ENCODE results near the gene TRAPPC3. TPM values are rescaled to one million over a fixed set of nuclear protein-coding genes. Genes with fewer than 3 reads are reported as not detected.

The TRAPPC3 gene
- total and polyA plus RNA-seq, 9 of the 15 experiments (the other 6 are each of a cell fraction or from before 2014, with no cell fraction given) = 20.6 to 141 (median 112) TPM

DNA sequence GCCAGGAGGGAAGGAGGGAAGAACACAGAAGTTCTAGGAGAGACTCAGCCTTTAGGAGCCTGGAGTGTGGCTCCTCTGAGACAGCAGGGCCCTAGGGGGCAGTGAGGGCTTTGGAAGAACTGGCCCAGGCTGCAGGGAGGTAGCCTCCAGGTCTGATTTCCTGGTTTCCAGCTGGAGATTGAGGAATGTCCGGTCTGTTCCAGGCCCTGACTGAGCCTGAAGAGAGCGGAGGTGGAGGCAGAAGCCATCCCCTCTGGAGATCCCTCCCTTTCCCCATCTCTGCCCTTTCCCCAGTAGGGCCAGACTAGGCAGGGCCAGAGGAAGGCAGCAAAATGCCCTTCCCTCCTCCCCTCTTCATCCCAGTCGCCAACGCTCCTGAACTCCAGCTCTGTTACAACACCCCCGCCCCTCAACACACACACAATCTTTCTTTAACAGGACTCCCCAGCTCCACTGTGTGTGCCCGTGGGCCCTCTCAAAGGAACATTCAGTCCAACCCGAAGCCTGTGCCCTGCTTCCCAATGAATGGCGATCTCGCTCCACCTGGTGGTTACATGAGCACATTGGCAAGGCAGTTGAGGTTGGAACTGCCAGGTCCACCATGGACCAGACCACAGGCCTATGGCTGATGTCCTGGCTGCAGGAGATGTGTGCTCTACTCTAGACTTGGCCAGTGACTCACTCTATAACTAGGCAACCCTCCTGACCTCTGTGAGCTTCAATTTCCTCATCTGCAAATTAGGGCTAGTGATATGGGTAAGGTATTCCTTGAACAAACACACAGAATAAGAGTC is 38.7 kb upstream of the TRAPPC3 start (continued):
- TF ChIP-seq, protein P1, sequence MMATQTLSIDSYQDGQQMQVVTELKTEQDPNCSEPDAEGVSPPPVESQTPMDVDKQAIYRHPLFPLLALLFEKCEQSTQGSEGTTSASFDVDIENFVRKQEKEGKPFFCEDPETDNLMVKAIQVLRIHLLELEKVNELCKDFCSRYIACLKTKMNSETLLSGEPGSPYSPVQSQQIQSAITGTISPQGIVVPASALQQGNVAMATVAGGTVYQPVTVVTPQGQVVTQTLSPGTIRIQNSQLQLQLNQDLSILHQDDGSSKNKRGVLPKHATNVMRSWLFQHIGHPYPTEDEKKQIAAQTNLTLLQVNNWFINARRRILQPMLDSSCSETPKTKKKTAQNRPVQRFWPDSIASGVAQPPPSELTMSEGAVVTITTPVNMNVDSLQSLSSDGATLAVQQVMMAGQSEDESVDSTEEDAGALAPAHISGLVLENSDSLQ (IDR thresholded peaks at IDR 0.05) = no peak
- TF ChIP-seq, protein P2, sequence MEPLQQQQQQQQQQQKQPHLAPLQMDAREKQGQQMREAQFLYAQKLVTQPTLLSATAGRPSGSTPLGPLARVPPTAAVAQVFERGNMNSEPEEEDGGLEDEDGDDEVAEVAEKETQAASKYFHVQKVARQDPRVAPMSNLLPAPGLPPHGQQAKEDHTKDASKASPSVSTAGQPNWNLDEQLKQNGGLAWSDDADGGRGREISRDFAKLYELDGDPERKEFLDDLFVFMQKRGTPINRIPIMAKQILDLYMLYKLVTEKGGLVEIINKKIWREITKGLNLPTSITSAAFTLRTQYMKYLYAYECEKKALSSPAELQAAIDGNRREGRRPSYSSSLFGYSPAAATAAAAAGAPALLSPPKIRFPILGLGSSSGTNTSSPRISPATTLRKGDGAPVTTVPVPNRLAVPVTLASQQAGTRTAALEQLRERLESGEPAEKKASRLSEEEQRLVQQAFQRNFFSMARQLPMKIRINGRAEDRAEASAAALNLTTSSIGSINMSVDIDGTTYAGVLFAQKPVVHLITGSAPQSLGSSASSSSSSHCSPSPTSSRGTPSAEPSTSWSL (CRISPR knock-in tag; IDR thresholded peaks at IDR 0.05; ENCODE audit: borderline replicate concordance) = no peak
- TF ChIP-seq ZC3H4 (CRISPR knock-in tag; IDR thresholded peaks at IDR 0.05; ENCODE audit: borderline replicate concordance) = no peak
- no peak for TF ChIP-seq PHB2 (IDR thresholded peaks at IDR 0.05; ENCODE audit: low read depth)
- TF ChIP-seq STAG1 (CRISPR knock-in tag; IDR thresholded peaks at IDR 0.05; ENCODE audit: borderline replicate concordance) = peak; percentile 67; the same call in 1 of the 2 replicates
- no peak; the same call in 1 of the 2 replicates for TF ChIP-seq ZC3H8 (IDR thresholded peaks at IDR 0.05)
- TF ChIP-seq, protein P3, sequence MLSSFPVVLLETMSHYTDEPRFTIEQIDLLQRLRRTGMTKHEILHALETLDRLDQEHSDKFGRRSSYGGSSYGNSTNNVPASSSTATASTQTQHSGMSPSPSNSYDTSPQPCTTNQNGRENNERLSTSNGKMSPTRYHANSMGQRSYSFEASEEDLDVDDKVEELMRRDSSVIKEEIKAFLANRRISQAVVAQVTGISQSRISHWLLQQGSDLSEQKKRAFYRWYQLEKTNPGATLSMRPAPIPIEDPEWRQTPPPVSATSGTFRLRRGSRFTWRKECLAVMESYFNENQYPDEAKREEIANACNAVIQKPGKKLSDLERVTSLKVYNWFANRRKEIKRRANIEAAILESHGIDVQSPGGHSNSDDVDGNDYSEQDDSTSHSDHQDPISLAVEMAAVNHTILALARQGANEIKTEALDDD (IDR thresholded peaks at IDR 0.05) = no peak
- TF ChIP-seq, protein P4, sequence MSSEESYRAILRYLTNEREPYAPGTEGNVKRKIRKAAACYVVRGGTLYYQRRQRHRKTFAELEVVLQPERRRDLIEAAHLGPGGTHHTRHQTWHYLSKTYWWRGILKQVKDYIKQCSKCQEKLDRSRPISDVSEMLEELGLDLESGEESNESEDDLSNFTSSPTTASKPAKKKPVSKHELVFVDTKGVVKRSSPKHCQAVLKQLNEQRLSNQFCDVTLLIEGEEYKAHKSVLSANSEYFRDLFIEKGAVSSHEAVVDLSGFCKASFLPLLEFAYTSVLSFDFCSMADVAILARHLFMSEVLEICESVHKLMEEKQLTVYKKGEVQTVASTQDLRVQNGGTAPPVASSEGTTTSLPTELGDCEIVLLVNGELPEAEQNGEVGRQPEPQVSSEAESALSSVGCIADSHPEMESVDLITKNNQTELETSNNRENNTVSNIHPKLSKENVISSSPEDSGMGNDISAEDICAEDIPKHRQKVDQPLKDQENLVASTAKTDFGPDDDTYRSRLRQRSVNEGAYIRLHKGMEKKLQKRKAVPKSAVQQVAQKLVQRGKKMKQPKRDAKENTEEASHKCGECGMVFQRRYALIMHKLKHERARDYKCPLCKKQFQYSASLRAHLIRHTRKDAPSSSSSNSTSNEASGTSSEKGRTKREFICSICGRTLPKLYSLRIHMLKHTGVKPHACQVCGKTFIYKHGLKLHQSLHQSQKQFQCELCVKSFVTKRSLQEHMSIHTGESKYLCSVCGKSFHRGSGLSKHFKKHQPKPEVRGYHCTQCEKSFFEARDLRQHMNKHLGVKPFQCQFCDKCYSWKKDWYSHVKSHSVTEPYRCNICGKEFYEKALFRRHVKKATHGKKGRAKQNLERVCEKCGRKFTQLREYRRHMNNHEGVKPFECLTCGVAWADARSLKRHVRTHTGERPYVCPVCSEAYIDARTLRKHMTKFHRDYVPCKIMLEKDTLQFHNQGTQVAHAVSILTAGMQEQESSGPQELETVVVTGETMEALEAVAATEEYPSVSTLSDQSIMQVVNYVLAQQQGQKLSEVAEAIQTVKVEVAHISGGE (CRISPR knock-in tag; IDR thresholded peaks at IDR 0.05) = no peak
- TF ChIP-seq ZNF282 (CRISPR knock-in tag; IDR thresholded peaks at IDR 0.05) = no peak
- TF ChIP-seq, protein P5, sequence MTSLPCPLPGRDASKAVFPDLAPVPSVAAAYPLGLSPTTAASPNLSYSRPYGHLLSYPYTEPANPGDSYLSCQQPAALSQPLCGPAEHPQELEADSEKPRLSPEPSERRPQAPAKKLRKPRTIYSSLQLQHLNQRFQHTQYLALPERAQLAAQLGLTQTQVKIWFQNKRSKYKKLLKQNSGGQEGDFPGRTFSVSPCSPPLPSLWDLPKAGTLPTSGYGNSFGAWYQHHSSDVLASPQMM (CRISPR knock-in tag; IDR thresholded peaks at IDR 0.05) = no peak
- TF ChIP-seq, protein P6, sequence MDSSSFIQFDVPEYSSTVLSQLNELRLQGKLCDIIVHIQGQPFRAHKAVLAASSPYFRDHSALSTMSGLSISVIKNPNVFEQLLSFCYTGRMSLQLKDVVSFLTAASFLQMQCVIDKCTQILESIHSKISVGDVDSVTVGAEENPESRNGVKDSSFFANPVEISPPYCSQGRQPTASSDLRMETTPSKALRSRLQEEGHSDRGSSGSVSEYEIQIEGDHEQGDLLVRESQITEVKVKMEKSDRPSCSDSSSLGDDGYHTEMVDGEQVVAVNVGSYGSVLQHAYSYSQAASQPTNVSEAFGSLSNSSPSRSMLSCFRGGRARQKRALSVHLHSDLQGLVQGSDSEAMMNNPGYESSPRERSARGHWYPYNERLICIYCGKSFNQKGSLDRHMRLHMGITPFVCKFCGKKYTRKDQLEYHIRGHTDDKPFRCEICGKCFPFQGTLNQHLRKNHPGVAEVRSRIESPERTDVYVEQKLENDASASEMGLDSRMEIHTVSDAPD (CRISPR knock-in tag; IDR thresholded peaks at IDR 0.05) = no peak
- TF ChIP-seq POLR2A (conservative IDR thresholded peaks at IDR 0.05) = no peak
- TF ChIP-seq, protein P7, sequence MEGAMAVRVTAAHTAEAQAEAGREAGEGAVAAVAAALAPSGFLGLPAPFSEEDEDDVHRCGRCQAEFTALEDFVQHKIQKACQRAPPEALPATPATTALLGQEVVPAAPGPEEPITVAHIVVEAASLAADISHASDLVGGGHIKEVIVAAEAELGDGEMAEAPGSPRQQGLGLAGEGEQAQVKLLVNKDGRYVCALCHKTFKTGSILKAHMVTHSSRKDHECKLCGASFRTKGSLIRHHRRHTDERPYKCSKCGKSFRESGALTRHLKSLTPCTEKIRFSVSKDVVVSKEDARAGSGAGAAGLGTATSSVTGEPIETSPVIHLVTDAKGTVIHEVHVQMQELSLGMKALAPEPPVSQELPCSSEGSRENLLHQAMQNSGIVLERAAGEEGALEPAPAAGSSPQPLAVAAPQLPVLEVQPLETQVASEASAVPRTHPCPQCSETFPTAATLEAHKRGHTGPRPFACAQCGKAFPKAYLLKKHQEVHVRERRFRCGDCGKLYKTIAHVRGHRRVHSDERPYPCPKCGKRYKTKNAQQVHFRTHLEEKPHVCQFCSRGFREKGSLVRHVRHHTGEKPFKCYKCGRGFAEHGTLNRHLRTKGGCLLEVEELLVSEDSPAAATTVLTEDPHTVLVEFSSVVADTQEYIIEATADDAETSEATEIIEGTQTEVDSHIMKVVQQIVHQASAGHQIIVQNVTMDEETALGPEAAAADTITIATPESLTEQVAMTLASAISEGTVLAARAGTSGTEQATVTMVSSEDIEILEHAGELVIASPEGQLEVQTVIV (CRISPR knock-in tag; IDR thresholded peaks at IDR 0.05; ENCODE audit: borderline replicate concordance) = no peak
- TF ChIP-seq SLC30A9 (CRISPR knock-in tag; IDR thresholded peaks at IDR 0.05) = no peak

All from K562 (cell line).